OCI-LY7 (cell line): ENCODE results near the gene THAP8.

Experiments
- EZH2phosphoT487 ChIP-seq: fragments of 200-600 bp; sonication (generic); IDR thresholded peaks from 2 replicates; pipeline ENCODE4 v1.6.1; 2018; ENCODE audit warnings: low read depth, borderline replicate concordance, mild to moderate bottlenecking, mixed run types, antibody characterized with exemption, low read length, moderate library complexity, mixed read lengths
- TF ChIP-seq, protein P1 (sequence below): fragments of 200-600 bp; sonication (generic); conservative IDR thresholded peaks from 2 replicates; pipeline ENCODE4 v1.5.1; 2014; ENCODE audit warnings: mild to moderate bottlenecking, antibody characterized with exemption, low read length, moderate library complexity, mixed read lengths

DNA sequence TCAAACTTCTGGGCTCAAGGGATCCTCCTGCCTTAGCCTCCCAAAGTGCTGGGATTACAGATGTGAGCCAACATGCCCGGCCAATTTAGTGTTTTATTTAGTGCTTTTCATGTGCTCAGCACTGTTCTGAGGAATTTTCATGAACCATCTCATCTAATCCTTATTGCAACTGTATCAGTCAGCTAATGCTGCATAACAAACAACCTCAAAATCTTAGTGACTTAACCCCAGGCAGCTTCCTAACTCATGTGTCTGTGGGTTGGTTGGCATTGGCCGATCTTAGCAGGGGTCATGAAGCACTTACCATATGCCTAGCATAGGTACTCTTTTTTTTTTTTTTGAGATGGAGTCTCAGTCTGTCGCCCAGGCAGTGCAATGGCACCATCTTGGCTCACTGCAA lies 65.3 kb downstream of the THAP8 start:
- TF ChIP-seq, protein P1, sequence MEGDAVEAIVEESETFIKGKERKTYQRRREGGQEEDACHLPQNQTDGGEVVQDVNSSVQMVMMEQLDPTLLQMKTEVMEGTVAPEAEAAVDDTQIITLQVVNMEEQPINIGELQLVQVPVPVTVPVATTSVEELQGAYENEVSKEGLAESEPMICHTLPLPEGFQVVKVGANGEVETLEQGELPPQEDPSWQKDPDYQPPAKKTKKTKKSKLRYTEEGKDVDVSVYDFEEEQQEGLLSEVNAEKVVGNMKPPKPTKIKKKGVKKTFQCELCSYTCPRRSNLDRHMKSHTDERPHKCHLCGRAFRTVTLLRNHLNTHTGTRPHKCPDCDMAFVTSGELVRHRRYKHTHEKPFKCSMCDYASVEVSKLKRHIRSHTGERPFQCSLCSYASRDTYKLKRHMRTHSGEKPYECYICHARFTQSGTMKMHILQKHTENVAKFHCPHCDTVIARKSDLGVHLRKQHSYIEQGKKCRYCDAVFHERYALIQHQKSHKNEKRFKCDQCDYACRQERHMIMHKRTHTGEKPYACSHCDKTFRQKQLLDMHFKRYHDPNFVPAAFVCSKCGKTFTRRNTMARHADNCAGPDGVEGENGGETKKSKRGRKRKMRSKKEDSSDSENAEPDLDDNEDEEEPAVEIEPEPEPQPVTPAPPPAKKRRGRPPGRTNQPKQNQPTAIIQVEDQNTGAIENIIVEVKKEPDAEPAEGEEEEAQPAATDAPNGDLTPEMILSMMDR, result no peak
- no peak for TF ChIP-seq EZH2phosphoT487
